ENCODE data around the gene USH2A.

Gene USH2A

DNA sequence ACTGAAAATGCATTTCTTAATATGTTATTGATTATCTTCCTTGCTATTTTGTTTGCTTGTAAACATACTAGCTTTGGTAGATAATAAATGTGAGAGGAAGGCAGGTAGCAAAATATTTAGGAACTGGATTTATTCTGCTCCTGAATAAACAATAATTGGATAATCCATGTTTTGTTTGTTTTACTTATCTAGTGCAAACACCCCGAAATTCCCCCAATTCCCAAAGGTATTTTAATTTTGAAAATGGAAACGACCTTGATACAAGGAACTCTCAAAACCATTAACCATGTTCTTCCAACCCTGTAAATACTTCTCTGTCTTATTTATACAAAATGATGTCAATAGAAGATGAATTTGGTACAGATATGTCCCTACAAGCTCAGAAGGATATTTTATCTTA is 3.0 kb downstream of the USH2A start:
- TF ChIP-seq, protein P1, sequence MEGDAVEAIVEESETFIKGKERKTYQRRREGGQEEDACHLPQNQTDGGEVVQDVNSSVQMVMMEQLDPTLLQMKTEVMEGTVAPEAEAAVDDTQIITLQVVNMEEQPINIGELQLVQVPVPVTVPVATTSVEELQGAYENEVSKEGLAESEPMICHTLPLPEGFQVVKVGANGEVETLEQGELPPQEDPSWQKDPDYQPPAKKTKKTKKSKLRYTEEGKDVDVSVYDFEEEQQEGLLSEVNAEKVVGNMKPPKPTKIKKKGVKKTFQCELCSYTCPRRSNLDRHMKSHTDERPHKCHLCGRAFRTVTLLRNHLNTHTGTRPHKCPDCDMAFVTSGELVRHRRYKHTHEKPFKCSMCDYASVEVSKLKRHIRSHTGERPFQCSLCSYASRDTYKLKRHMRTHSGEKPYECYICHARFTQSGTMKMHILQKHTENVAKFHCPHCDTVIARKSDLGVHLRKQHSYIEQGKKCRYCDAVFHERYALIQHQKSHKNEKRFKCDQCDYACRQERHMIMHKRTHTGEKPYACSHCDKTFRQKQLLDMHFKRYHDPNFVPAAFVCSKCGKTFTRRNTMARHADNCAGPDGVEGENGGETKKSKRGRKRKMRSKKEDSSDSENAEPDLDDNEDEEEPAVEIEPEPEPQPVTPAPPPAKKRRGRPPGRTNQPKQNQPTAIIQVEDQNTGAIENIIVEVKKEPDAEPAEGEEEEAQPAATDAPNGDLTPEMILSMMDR (IDR thresholded peaks at IDR 0.05; ENCODE audit: low read depth, low read length, missing control alignments) = no peak
- in situ Hi-C loops (cut with HindIII; ENCODE audit: low sequenced_read_pairs) = no loop called here
- no peak overlapping the region for H3K4me3 ChIP-seq (ENCODE audit: low read depth, low read length)
- DNase-seq (ENCODE audit: low read depth) = no peak

DNA sequence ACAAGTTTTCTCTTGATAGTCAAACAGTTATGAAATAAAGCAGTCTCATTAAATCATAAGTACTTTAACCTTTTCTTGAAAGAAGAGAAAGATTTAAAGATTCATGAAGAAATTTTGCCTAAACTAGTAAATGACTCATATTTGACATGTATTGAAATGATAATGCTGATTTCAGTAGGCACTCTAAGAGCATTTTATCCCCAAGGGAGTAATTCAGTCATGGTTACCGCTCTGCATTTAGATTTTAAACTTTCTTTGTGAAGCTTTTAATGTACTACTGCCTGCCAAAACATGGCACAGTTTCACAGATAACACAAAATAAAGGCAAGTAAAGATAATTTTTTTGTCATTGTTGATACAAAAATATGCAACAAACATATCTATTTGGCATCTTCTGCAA is 6.8 kb downstream of the USH2A start:
- TF ChIP-seq, protein P1 (IDR thresholded peaks at IDR 0.05; ENCODE audit: low read depth, low read length, missing control alignments) = no peak
- in situ Hi-C loops (cut with HindIII; ENCODE audit: low sequenced_read_pairs) = no loop called here
- H3K4me3 ChIP-seq (ENCODE audit: low read depth, low read length) = no peak overlapping the region
- no peak for DNase-seq (ENCODE audit: low read depth)

DNA sequence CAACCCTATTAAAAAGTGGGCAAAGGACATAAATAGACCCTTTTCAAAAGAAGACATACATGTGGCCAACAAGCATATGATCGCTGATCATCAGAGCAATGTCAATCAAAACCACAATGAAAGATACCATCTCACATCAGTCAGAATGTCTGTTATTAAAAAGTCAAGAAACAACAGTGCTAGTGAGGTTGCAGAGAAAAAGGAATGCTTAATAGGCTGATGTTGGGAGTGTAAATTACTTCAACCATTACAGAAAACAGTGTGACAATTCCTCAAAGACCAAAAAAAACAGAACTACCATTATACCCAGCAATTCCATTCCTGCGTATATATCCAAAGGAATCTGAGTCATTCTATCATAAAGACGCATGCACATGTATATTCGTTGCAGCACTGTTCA is 13.2 kb downstream of the USH2A start:
- DNase-seq (ENCODE audit: low read depth) = no peak
- TF ChIP-seq, protein P1 (IDR thresholded peaks at IDR 0.05; ENCODE audit: low read depth, low read length, missing control alignments) = no peak
- no peak overlapping the region for H3K4me3 ChIP-seq (ENCODE audit: low read depth, low read length)
- in situ Hi-C loops (cut with HindIII; ENCODE audit: low sequenced_read_pairs) = no loop called here

DNA sequence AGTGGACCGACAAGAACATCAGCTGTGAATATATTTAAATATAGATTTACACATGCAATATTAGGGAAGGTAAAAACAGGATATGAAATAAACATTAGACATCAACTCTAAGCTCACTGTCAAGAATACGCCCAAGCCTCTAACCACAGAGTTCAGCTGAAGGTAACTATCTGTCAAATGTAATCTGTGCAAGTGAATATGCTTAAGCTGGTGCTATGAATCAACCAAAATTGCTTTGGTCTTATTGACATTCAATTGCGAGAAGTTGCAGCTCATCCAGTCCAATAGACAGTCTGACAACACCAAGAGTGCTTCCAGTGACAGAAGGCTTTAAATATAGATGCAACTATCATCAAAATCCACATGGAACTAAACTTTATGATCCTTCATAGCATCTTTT is 32.3 kb downstream of the USH2A start:
- in situ Hi-C loops (cut with HindIII; ENCODE audit: low sequenced_read_pairs) = no loop called here
- DNase-seq (ENCODE audit: low read depth) = no peak
- no peak overlapping the region for H3K4me3 ChIP-seq (ENCODE audit: low read depth, low read length)
- TF ChIP-seq, protein P1 (IDR thresholded peaks at IDR 0.05; ENCODE audit: low read depth, low read length, missing control alignments) = no peak

DNA sequence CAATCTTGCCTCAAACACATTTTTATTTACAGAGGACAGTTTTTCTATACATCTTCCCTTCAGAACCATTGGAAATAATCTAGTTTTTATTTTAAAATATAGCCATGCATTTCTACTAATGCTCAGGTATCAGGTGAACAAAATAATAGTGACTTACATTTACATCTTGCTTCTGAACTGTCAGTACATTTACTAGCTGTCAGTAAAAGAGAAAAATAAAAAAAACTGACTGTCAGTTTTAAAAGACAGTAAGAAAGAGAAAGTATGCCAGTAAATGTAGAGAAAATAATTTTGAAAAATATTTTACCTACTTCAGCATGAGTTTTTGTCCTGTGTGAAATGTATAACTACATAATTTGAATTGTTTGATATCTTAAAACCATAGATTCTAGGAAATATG is 33.5 kb downstream of the USH2A start:
- no peak overlapping the region for H3K4me3 ChIP-seq (ENCODE audit: low read depth, low read length)
- in situ Hi-C loops (cut with HindIII; ENCODE audit: low sequenced_read_pairs) = no loop called here
- no peak for DNase-seq (ENCODE audit: low read depth)
- TF ChIP-seq, protein P1 (IDR thresholded peaks at IDR 0.05; ENCODE audit: low read depth, low read length, missing control alignments) = no peak

DNA sequence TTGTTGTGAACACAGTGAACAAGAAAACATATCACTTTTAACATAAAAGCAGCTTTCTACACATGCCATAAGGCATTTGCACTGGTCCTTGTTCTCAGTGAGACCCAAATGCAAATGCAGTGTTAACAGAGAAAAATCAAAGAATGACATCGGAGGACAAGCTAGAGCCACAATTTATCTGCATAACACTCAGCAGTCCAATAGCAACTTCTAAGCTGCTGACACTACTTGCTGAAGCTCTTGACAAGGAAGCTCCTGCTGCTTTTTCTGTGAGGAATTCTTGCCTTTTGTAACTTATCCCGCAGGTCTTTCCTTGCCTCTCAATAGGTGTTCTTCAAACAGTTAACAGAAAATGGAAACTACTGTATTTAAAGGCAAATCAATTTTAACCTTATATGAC is 34.7 kb downstream of the USH2A start:
- no peak overlapping the region for H3K4me3 ChIP-seq (ENCODE audit: low read depth, low read length)
- TF ChIP-seq, protein P1 (IDR thresholded peaks at IDR 0.05; ENCODE audit: low read depth, low read length, missing control alignments) = no peak
- no peak for DNase-seq (ENCODE audit: low read depth)
- in situ Hi-C loops (cut with HindIII; ENCODE audit: low sequenced_read_pairs) = no loop called here

DNA sequence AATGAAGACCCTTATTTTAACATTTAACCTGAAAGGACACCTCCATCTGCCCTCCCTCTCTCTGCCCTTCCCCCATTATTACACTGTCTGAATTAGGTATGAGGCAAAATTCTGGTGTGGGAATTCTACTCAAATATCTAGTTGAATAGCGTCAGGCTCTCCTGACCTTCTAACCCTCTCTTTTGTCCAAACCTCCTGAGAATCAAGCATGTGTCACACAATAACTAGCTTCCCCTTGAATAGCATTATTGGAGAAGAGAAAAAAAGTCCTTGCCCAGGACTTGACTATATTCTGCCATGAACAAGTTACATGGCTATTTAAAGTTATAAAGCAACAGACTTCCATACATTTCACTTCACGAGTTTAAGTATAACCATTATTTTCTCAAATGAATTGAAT is 35.5 kb downstream of the USH2A start:
- in situ Hi-C loops (cut with HindIII; ENCODE audit: low sequenced_read_pairs) = no loop called here
- DNase-seq (ENCODE audit: low read depth) = no peak
- H3K4me3 ChIP-seq (ENCODE audit: low read depth, low read length) = no peak overlapping the region
- TF ChIP-seq, protein P1 (IDR thresholded peaks at IDR 0.05; ENCODE audit: low read depth, low read length, missing control alignments) = no peak
